HG02870 (cell line): Measurements from ENCODE around the gene DYDC2.
"Not testable (repeated sequence)": the region's sequence is repeated elsewhere in the genome, so short reads cannot be mapped to it uniquely, and the experiment has no call there.

Source experiments
- ATAC-seq: cut with Tn5 transposase; IDR thresholded peaks from one replicate; pipeline ENCODE4 v1.9.1; 2021; ENCODE audit warnings: mild to moderate bottlenecking, moderate library complexity; ENCODE audit not compliant: unreplicated experiment

The DYDC2 gene

DNA sequence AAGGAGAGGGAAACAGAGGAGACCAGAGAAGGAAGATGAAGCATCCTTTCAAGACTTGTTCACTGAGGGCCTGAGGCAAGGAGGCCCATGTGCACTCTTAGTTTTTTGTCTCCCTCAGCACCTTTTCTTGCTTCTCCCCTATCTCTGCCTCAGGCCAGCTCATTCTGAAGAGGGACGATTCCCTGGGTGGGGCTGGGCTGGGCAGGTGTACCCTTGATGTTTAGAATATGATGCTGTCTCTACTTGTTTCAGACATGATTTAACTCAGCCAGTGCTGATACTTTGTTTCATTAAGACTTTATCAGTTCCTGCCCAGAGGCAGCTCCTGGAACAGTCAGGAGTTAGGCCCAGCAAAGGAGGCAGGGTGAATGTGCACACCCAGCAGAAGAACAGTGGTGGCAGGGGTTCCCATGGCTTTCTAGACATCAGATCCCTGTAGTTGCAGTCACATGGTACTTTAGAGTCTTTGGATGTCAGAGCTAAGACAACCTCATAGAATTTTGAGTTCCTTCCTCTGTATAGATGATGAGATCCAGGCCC is 55.2 kb downstream of the DYDC2 start:
- ATAC-seq, result no peak

- no peak for ATAC-seq
Observed at GRCh38 chr10:80412486-80412885, 55.9 kb downstream of the DYDC2 start.

DNA sequence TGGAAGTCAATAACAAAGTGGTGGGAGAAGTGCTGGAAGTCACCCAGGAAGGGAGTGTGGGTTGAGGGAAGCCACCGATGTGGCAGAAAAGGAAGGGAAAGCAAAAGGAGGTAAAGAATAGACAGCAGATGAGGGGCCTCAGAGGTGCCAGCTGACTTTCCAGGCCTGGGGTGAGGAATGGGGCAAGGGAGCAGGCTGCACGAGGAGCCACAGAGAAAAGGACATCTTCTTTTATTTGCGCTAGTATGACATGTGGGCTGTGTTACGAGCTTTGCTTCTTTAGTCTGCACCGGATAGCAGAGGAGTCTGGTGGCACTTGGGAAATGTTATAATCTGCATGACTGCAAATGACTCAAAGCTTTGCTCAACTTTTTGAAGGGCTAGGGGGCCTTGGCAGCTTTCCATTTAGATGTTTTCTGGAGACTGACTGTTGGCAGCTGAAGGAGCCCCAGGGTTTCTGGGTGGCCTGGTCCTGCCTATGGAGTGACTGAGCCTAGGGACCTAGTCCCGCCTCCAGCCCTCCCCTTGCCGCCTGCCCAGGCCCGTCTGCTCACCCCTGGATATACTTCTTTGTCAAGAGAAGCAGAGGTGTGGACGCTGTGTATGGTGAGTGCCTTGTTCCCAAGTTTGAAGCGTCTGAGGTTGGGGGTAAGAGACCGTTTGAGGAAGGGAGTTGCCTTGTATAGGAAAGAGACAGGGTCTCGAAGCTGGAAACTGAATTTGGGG is 56.9 kb downstream of the DYDC2 start:
- no peak for ATAC-seq

DNA sequence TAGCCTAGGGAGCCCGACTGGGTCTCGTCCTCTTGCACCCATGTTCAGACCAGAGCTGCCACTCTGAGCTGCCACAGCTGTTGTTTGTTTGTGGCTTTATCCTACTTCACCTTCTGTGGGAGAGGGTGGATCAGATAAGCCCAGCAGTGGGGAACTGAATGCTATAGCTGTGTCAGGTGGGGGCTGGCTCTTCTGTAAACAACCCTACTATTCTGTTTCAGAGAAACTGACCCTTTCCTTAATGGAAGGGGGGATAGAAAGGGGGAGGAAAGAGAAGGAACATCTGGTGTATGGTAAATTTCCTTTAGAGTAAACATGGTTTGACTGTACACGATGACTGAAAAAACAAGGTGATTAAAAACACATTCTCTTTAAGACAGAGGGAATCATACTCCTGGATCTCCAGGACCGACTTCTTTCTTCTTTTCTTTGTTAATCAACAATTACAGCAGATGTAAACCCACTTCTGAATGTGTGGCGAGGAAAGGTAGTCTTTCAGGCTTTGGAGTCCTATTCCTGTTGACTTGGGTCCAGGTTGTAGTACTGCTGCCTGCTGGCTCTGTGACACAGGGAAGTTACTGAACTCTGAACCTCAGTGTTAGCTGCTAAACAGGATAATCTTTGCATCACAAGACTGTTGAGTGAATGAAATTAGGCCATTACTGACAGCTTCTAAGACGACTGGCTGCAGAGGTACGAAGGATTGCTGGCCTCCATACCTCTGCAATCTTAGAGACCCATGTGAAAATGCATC is 57.7 kb downstream of the DYDC2 start:
- no peak for ATAC-seq

DNA sequence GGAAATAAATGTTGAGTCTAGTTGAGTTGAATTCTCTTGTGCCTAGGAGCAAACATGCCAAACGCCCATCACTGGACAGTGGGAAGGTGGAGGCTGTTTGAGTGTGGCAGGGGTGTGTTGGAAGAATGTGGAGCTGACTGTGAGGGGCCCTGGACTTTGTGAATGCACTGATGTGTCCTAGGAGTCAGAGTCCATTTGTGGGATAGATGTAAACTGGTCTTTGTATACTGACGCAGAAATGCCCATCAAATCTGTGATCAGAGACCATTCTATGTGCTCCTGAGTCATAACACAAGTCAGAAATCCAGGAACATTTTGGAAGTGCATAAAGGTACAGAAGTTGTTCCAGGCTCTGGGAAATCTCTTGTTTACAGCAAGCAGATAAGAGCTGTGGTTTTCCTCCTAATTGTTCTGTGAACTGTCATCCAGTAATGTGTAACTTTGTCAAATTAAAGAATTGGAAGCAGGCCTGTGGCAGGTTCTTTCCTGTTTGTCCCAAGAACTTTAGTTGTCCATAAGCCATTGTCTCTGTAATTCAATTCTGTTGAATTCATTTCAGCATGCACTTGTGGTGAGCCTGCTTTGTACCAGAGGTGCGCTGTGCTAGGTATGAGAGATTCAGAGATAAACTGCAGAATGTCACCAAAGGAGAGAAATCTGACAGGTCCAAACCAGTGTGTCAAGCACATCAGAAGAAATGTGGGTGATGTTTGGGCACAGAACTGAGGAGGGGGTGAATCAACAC is 59.3 kb downstream of the DYDC2 start:
- no peak for ATAC-seq

GRCh38 chr10:80416479-80417098 is 60.0 kb downstream of the DYDC2 start:
- ATAC-seq, result no peak

GRCh38 chr10:80417256-80417655 is 60.7 kb downstream of the DYDC2 start:
- not testable (repeated sequence) for ATAC-seq
